Measurements from ENCODE around the gene COL7A1. TPM values are rescaled to one million over a fixed set of nuclear protein-coding genes. Genes with fewer than 3 reads are reported as not detected.

The COL7A1 gene
- total and polyA plus RNA-seq, 2 of the 8 experiments (the other 6 are each of a cell fraction or from before 2014, with no cell fraction given): 10.7 to 13.9 TPM

DNA sequence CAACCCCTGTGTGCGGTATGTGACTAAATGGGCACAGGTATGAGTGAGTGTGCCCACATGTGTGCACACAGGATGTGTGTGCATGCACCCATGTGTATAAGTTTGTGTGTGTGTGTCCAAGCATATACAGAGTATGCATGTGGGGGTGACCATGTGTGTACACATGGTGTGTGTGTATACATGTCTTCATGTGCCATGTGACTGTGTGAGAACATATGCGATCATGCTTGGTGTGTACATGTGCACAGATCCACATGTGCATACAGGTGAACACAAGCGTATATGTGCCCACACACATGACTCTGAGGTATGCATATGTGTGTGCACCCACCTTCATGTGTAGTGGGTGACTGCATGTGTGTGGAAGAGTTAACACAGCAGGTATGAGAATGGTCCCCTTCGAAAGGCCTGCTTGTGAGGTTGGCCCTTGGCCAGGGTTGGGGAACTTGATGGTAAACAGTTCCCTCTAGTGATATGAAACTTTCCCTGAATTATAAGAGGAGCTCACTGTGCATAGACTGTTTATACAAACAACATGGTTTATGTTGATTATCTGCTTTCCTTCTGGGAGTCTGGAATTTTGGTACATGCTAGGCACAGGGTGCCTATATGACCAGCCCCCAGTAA is 48.8 kb downstream of the COL7A1 start:
- Histone ChIP-seq H3K56ac (replicated peaks; ENCODE audit: insufficient read length, low read depth, low read length) (no peak overlapping the region), H3K79me1 (ENCODE audit: low read depth, low read length) (no peaks in the 10 kb centered on the region; the same call in 1 of the 2 replicates), H4K5ac (ENCODE audit: insufficient read length, low read depth, low read length) (no peak overlapping the region), H2BK120ac (replicated peaks; ENCODE audit: low read depth, low read length) (no peak overlapping the region), H3K36me3 (ENCODE audit: control insufficient read depth in 2 of 4, insufficient read depth in 4 of 4, low read length in 3 of 4) (peaks cover 2 to 24% (median 20%) of the 10 kb centered on the region in 4 experiments; a peak in 7 of 8 replicates), H3K14ac (ENCODE audit: insufficient read length) (no peak overlapping the region), H3K27ac (ENCODE audit: low read depth, low read length) (no peak overlapping the region), H3K4me2 (ENCODE audit: insufficient read depth in 1 of 2, low read depth in 2 of 2, low read length in 2 of 2) (no peak overlapping the region), H3K4me1 (replicated peaks in 1 of 4; ENCODE audit: control insufficient read depth in 3 of 4, insufficient read depth in 4 of 4, low read length in 3 of 4) (no peaks in the 10 kb centered on the region; a peak in 2 of 7 replicates), H3K4me3 (ENCODE audit: extremely low read depth in 1 of 4, insufficient read depth in 2 of 4, low read depth in 3 of 4, low read length in 4 of 4) (no peak overlapping the region), H2BK20ac (ENCODE audit: low read length) (no peak overlapping the region), H2BK12ac (ENCODE audit: low read depth, low read length) (no peak overlapping the region), H2BK5ac (ENCODE audit: low read depth, low read length) (no peak overlapping the region), H3K23me2 (ENCODE audit: low read depth, low read length) (no peaks in the 10 kb centered on the region), H2AK5ac (ENCODE audit: low read depth, low read length) (no peak overlapping the region), H2AFZ (ENCODE audit: low read length) (no peak overlapping the region), H3K18ac (ENCODE audit: extremely low read depth, low read length) (no peak overlapping the region), H2BK15ac (ENCODE audit: low read length) (no peak overlapping the region), H3K9ac (replicated peaks in 1 of 4; ENCODE audit: extremely low read depth in 1 of 4, low read depth in 3 of 4, low read length in 3 of 4) (no peak overlapping the region), H3K9me3 (ENCODE audit: insufficient read depth in 2 of 2, low read depth in 1 of 2, low read length in 1 of 2) (no peaks in the 10 kb centered on the region), H4K8ac (ENCODE audit: extremely low read depth, insufficient read depth, low read length) (no peak overlapping the region), H3K79me2 (ENCODE audit: control insufficient read depth in 1 of 2, insufficient read depth in 2 of 2, low read length in 2 of 2) (no peaks in the 10 kb centered on the region), H3K4ac (replicated peaks; ENCODE audit: insufficient read length, low read depth, low read length) (no peak overlapping the region), H4K91ac (replicated peaks; ENCODE audit: insufficient read length, low read length) (no peak overlapping the region), H3K27me3 (replicated peaks in 1 of 4; ENCODE audit: control insufficient read depth in 3 of 4, extremely low read depth in 1 of 4, insufficient read depth in 3 of 4, low read length in 3 of 4) (no peaks in the 10 kb centered on the region), H4K20me1 (replicated peaks in 1 of 2; ENCODE audit: control insufficient read depth in 1 of 2, insufficient read depth in 2 of 2, low read length in 2 of 2) (peaks cover 0 to 5% of the 10 kb centered on the region in 2 experiments), H3K23ac (ENCODE audit: insufficient read length) (no peak overlapping the region)
- FAIRE-seq: no peak
- ChIA-PET CTCF (ENCODE audit: partially characterized antibody) (interaction anchor here (0.6 to 5.4 kb wide), 3 partner anchors 14 to 71 kb away, joined by 3 to 46 read pairs (median 4); no protein-coding TSS in a partner anchor), POLR2A (ENCODE audit: partially characterized antibody) (interaction anchor here (1.2 to 1.4 kb wide), 2 partner anchors 83 to 106 kb away, joined by 3 to 5 read pairs; partner anchors contain the start of genes CCDC51 and TMA7)
- DNase-seq (ENCODE audit: low read depth in 1 of 2, low spot score in 2 of 2): no peak
- WGBS, 2 experiments (ENCODE audit: extremely low coverage in 1 of 2, insufficient coverage in 1 of 2, insufficient read length in 1 of 2, insufficient replicate concordance in 2 of 2, low coverage in 1 of 2, low lambda C conversion rate in 2 of 2, missing lambda C conversion rate in 1 of 2): 97% methylated on average over 4 of the region's 4 CpGs; no CpG with 5 or more reads in 1 of the 2 experiments
- no peak for TF ChIP-seq EP300 (IDR thresholded peaks at IDR 0.05; ENCODE audit: borderline replicate concordance in 1 of 2, low read depth in 2 of 2, low read length in 2 of 2)
- no peak for TF ChIP-seq CBX8 (IDR thresholded peaks at IDR 0.05; ENCODE audit: borderline replicate concordance, low read depth, low read length)
- TF ChIP-seq ASH2L (IDR thresholded peaks at IDR 0.05; ENCODE audit: low read length): no peak
- TF ChIP-seq SP2 (IDR thresholded peaks at IDR 0.05; ENCODE audit: low read length): no peak
- no peak for TF ChIP-seq SRF (IDR thresholded peaks at IDR 0.05; ENCODE audit: low read depth, low read length)
- TF ChIP-seq, protein P1, sequence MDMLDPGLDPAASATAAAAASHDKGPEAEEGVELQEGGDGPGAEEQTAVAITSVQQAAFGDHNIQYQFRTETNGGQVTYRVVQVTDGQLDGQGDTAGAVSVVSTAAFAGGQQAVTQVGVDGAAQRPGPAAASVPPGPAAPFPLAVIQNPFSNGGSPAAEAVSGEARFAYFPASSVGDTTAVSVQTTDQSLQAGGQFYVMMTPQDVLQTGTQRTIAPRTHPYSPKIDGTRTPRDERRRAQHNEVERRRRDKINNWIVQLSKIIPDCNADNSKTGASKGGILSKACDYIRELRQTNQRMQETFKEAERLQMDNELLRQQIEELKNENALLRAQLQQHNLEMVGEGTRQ (IDR thresholded peaks at IDR 0.05; ENCODE audit: low read length): no peak
- TF ChIP-seq KDM5A (IDR thresholded peaks at IDR 0.05; ENCODE audit: low read length): no peak
- TF ChIP-seq TEAD4 (IDR thresholded peaks at IDR 0.05; ENCODE audit: low read depth, low read length): no peak
- TF ChIP-seq HDAC2 (IDR thresholded peaks at IDR 0.05; ENCODE audit: borderline replicate concordance in 1 of 2, low read depth in 2 of 2, low read length in 2 of 2): no peak
- no peak for TF ChIP-seq RNF2 (IDR thresholded peaks at IDR 0.05; ENCODE audit: borderline replicate concordance, low read depth, low read length, missing control alignments, poor library complexity, severe bottlenecking)
- no peak for TF ChIP-seq TBP (IDR thresholded peaks at IDR 0.05; ENCODE audit: low read depth, low read length)

Measured in H1 (cell line).